GM21619 (cell line): Measurements from ENCODE around the gene SLAMF1.
A peak's percentile ranks its signal among the peaks of the same experiment; 100 is the strongest.
"Not testable (repeated sequence)": the region's sequence is repeated elsewhere in the genome, so short reads cannot be mapped to it uniquely, and the experiment has no call there.

Source experiments
- ATAC-seq: cut with Tn5 transposase; IDR thresholded peaks from one replicate; pipeline ENCODE4 v1.9.1; 2021; ENCODE audit not compliant: unreplicated experiment

SLAMF1 gene

GRCh38 chr1:160607011-160607671 lies 39.7 kb downstream of the SLAMF1 start:
- peak; percentile 57 for ATAC-seq

GRCh38 chr1:160606611-160607010 lies 40.2 kb downstream of the SLAMF1 start:
- peak; percentile 5 for ATAC-seq

GRCh38 chr1:160605792-160606479 lies 40.9 kb downstream of the SLAMF1 start:
- ATAC-seq: no peak

GRCh38 chr1:160605205-160605604 lies 41.6 kb downstream of the SLAMF1 start:
- no peak for ATAC-seq

- no peak for ATAC-seq
These were observed 49.1 kb downstream of the SLAMF1 start for GRCh38 chr1:160597705-160598104.

GRCh38 chr1:160597051-160597450 lies 49.8 kb downstream of the SLAMF1 start:
- no peak for ATAC-seq

- ATAC-seq: no peak
These were observed 56.4 kb downstream of the SLAMF1 start for GRCh38 chr1:160590488-160590887.

- ATAC-seq: no peak
These were observed 58.4 kb downstream of the SLAMF1 start for GRCh38 chr1:160588468-160588867.

GRCh38 chr1:160584784-160585183 lies 62.1 kb downstream of the SLAMF1 start:
- no peak for ATAC-seq

GRCh38 chr1:160582976-160583375 lies 63.9 kb downstream of the SLAMF1 start:
- not testable (repeated sequence) for ATAC-seq

- ATAC-seq: no peak
These were observed 64.9 kb downstream of the SLAMF1 start for GRCh38 chr1:160581961-160582360.

- ATAC-seq: no peak
These were observed 66.5 kb downstream of the SLAMF1 start for GRCh38 chr1:160580221-160580812.

- peak; percentile 38 for ATAC-seq
These were observed 67.6 kb downstream of the SLAMF1 start, which contains the start of gene CD84 for GRCh38 chr1:160579216-160579701. Gene CD84 (minus strand): TSS chr1:160579496. CDS start chr1:160579437, 59 bp downstream.

- ATAC-seq: no peak
These were observed 68.2 kb downstream of the SLAMF1 start for GRCh38 chr1:160578525-160579191.

GRCh38 chr1:160578175-160578524 lies 68.7 kb downstream of the SLAMF1 start:
- no peak for ATAC-seq

GRCh38 chr1:160577671-160578070 lies 69.2 kb downstream of the SLAMF1 start:
- no peak for ATAC-seq

- ATAC-seq: no peak
These were observed 70.0 kb downstream of the SLAMF1 start for GRCh38 chr1:160576884-160577283.

GRCh38 chr1:160576390-160576789 lies 70.5 kb downstream of the SLAMF1 start:
- ATAC-seq: no peak

GRCh38 chr1:160575112-160575664 lies 71.7 kb downstream of the SLAMF1 start:
- no peak for ATAC-seq

- ATAC-seq: no peak
These were observed 76.0 kb downstream of the SLAMF1 start for GRCh38 chr1:160570840-160571239.

- no peak for ATAC-seq
These were observed 77.0 kb downstream of the SLAMF1 start for GRCh38 chr1:160569806-160570205.
